Stimulated activated CD8-positive, alpha-beta memory T cell treated with anti-CD3 and anti-CD28 coated beads, Interleukin-15, amount 100 ng/mL, for 48 hours (primary cell): Measurements from ENCODE around the gene PLOD3.

Experiments
- DNase-seq, 2 donors: peaks; one replicate each; pipeline ENCODE4 v3.0.0-alpha.2; 2020; ENCODE audit warnings: low read depth in 2 of 2

PLOD3 gene

GRCh38 chr7:101239191-101239950, 22.0 kb upstream of the PLOD3 start:
- DNase-seq = no peak

GRCh38 chr7:101238226-101239182, 21.1 kb upstream of the PLOD3 start:
- DNase-seq = no peak

DNA sequence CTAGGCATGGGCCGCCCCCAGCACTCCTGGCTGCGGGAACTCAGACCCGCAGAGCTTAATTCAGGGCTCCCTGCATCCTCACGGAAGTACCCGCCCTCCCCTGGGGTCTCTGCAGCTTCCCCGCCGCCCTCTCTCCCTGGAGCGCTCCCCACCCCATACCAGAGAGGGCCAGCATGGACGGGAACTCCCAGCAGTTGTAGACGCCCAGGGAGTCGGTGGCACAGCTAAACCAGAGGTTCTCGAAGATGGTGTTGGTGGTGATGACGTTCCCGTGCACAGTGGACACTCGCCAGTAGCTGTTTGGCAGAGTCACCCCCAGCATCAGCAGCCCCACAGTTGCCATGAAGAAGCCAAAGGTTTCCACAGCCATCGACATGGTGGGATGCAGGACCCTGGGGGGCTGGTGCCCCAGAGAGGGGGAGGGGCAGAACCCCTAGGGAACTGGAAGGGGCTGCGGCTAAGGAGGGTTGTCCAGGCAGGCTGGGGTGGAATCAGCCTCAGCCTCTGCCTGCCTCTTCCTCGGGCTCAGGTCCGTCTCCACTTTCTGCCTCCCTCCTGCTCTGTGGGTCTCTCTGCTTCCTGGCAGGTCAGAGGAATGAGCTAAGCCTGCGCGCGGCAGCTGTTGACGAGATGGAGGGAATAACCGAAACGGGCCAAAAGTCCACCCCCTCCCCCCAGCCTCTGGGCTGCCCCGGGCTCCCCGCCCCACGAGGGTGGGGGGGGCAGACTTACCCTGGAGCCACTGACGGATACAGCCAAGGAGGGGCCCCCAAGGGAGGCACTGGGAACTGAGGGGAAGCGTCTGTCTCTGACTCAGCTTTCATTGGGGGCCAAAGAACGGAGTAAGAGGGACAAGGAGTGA, 20.1 kb upstream of the PLOD3 start, which contains the start of gene CLDN15:
Gene CLDN15 (minus strand): TSS at position 597 of the 862 bp plus-strand sequence. CDS start 221 bp downstream, at position 376.
- no peak for DNase-seq

DNA sequence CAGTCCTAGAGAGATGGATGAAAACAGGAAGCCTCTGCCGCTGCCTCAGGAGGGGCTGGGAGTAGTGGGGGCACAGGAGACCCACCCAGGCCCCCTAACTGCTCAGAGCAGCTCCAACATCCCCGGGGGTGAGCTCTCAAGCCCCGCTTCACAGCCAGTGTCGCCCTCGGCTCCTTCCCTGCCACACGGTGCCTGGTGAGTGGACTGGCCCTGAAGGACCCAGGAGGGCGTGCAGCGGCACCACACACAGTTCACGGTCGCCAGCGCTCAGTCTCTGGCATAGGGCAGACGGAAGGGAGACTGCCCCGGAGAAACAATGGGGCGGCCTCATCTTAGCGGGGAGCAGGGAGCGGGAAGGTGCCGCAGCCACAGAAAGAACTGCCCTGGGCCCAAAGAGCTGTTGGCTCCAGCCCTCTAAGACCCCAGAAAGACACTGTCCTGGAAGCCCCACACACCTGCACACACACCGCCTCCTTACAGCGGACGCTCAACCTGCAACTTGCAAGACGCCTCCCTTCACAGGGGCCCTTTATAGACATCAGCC, 19.0 kb upstream of the PLOD3 start:
- no peak for DNase-seq

- no peak for DNase-seq
Observed at GRCh38 chr7:101235522-101235921, 18.1 kb upstream of the PLOD3 start.

DNA sequence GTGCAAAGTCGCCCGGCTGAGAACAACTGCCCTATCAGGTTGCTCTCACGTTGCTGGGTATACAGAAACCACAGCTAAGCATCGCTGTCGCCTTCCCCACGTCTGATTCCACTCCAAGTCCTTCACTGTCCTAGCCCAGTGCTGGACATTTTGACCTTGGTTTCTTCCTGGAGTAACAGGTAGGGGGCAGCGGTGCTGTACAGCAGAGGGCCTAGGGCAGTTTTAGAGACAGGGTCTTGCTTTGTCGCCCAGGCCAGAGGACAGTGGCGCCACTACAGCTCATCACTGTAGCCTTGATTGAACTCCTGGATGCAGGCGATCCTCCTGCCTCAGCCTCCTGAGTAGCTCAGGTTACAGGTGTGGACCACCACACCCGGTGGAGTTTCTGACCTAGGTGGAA, 17.7 kb upstream of the PLOD3 start:
- DNase-seq = no peak

- no peak for DNase-seq
Observed at GRCh38 chr7:101234636-101235035, 17.3 kb upstream of the PLOD3 start.

GRCh38 chr7:101233907-101234547, 16.6 kb upstream of the PLOD3 start:
- DNase-seq = no peak

GRCh38 chr7:101232141-101232850, 14.9 kb upstream of the PLOD3 start:
- DNase-seq = no peak

DNA sequence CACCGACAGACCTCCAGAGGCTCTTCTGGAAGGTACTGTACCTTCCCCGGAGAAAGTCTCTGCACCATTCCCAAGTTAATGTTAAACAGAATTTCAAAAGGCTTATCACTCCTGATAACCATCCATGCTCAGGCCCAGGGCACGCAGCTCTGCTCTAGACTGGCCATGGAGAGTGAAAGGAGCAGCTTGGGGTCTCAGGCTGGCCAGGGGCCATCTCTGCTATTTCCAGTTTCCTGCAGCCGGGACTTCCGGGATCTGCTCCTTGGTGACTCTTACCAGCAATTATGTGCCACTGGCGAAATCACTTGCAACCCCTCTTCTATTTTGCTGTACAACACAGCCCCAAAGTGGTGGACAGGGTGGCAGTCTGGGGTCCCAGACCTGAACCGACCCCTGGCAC, 14.3 kb upstream of the PLOD3 start:
- DNase-seq = no peak

- DNase-seq = no peak
Observed at GRCh38 chr7:101226721-101227120, 9.3 kb upstream of the PLOD3 start.

GRCh38 chr7:101225650-101226049, 8.3 kb upstream of the PLOD3 start:
- no peak for DNase-seq

- DNase-seq = no peak
Observed at GRCh38 chr7:101223528-101223927, 6.1 kb upstream of the PLOD3 start.

GRCh38 chr7:101222275-101222830, 5.0 kb upstream of the PLOD3 start:
- DNase-seq = no peak

DNA sequence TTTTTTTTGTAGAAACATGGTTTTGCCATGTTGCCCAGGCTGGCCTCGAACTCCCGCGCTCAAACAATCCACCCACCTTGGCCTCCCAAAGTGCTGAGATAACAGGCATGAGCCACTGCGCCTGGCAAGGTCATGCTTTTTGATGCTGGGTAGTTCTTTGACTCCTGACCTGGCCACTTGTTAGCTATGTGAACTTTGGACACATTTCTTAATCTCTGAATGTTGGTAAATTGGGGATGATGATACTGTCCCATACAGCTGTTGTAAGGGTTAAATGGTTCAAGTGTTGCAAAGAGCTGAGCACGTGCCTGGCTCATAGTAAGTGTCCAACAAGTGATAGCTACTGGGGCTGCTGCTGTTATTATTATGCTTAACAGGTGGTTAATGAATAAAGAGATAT, 2.9 kb upstream of the PLOD3 start:
- no peak for DNase-seq

- no peak for DNase-seq
Observed at GRCh38 chr7:101218236-101219125, 1.1 kb upstream of the PLOD3 start.

- no peak for DNase-seq
Observed at GRCh38 chr7:101216860-101217387, 457 bp downstream of the PLOD3 start.

DNA sequence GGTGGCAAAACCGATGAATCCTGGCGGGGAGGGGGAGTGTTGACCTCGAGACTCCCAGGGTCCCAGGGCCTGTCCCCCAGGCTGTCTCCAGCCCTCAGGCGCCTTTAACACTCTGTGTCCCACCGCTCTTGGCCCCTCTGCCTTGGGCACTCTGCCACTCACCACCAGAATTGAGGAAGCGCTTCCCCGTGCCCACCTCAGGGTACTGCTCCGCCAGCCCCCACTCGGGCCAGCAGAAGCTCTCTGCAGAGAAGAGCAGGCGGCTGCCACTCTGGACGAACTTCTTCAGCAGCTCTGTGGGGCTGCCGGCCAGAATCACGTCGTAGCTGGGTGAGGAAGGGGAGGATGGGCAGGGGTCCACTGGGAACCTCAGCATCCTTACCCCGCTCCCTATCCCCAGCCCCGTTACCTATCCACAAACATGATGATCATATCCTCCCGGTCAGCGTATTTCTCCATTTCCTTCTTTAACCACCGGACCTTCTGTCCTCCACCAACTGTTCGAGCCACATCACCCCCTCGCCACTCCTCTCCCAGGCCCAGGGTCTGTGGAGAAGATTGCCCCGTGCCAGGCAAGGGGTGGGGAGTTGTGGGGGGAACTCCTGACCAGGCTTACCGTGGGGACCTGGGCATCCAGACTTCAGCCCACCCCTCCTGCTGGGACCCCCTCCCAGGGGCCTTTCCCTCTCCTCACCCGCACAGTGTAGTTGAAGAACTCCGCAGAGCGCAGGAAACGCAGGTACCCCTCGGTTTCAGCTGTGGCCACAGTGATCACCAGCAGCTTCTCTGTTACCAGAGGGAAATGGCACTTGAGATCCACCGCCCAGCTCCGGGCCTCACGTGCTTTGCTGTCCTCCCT, 1.2 kb downstream of the PLOD3 start:
- DNase-seq = no peak
